ENCODE data around the gene INPP5D.

INPP5D gene

DNA sequence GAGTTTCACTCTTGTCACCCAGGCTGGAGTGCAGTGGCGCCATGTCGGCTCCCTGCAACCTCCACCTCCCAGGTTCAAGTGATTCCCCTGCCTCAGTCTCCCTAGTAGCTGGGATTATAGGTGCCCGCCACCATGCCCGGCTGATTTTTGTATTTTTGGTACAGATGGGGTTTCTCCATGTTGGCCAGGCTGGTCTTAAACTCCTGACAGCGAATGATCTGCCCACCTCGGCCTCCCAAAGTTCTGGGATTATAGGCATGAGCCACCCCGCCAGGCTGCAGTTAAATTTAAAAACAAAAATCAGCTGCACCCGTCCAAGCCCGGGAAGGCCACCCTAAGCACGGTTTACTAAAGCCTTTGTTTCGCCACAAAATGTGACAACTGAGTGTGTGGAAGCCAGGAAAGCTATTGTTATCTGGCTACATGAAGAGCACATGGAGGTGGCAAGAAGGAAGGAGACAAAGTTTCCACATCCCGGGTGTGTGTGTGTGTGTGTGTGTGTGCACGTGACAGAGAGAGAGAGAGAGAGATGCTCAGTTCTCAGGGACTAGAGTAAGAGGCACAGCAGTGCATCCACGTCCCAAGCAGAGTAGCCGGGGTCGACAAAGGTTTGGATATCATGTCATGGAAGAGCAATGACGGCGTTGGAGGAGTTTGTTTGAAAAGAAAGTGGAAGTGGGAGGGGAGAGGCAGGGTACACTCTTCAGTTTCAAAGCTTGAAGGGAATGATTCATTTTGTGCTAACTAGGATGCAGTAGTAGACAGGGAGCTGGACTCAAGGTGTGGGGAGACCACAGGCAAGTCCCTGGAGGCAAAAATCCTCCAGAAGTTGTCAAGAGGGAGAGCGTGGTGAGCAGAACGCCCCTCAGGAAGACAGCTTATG lies 20.1 kb downstream of the INPP5D start:
- no peak for DNase-seq

DNA sequence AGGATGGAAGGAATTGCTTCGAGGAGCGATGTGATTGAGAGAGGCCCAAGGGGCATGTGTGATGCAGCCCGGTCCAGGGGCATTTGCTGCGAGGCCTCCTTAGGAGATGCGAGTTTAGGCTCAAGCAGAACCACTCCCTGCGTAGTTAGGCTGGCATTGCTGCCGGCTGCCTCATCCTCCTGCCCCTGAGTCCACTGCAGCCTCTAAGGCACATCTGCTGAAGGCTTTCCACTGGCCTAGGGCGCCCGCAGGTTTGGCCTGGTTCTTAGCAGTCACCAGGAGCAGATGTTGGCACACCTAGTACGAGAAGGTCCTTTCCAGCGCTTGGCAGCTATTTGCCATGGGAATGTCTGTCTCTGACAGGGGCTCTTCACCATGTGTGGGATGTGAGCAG lies 20.7 kb downstream of the INPP5D start:
- no peak for DNase-seq

- no peak for DNase-seq
These were observed 21.1 kb downstream of the INPP5D start for GRCh38 chr2:233081232-233081730.

GRCh38 chr2:233081731-233082221 lies 21.6 kb downstream of the INPP5D start:
- no peak for DNase-seq

DNA sequence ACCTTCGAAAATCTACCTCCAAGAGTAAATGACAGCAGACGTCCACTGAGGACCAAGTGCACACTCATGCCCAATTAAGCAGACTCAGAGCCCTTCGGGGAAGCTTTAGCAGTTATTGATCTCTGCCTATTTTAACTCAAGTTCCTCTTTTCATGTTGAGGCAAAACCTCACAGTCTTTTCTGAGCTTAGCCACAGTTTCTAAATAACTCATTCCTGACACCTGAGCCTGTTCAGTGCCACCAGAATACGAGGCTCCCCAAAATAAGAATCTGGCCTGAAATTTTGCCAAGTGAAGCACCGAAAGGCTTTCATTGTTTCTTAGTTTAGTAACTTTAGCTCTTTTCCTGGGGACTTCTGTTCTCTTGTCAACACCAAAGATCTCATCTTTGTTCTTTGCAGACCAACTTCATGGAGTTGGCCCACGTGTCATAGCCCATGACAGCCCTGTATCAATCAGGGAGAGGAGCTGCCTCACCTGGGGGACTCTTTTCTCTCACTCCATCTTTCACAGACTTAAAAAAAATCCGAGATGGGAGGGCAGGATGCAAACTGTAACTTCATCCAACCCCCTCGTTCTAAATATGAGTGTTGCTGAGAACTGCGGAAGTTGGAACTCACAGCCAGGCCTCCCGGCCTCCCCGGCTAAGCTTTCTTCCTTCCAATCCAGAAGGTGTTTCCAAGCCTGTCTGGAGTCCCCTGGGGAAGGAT lies 22.2 kb downstream of the INPP5D start:
- DNase-seq, result no peak

GRCh38 chr2:233082931-233083755 lies 23.0 kb downstream of the INPP5D start:
- no peak for DNase-seq

- no peak for DNase-seq
These were observed 23.6 kb downstream of the INPP5D start for GRCh38 chr2:233083782-233084181.

DNA sequence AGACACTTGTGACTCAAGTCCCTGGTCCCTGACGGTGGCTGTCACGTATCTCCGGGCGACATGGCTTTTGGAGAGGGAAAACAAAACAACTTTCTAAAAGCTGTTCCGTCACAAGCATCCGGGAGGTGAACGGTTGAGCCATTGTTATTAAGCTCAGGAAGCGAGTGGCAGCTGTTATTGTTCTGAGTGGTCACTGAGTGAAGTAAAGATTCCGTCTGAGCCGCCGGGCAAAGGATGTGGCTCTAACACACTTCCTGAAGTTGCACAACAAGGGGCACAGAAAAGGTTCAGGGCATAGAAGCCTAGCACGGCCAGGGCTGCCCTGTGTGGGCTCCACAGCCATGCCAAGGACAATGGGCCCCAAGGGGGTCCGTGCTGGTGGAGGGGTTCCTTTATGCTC lies 24.3 kb downstream of the INPP5D start:
- no peak for DNase-seq

DNA sequence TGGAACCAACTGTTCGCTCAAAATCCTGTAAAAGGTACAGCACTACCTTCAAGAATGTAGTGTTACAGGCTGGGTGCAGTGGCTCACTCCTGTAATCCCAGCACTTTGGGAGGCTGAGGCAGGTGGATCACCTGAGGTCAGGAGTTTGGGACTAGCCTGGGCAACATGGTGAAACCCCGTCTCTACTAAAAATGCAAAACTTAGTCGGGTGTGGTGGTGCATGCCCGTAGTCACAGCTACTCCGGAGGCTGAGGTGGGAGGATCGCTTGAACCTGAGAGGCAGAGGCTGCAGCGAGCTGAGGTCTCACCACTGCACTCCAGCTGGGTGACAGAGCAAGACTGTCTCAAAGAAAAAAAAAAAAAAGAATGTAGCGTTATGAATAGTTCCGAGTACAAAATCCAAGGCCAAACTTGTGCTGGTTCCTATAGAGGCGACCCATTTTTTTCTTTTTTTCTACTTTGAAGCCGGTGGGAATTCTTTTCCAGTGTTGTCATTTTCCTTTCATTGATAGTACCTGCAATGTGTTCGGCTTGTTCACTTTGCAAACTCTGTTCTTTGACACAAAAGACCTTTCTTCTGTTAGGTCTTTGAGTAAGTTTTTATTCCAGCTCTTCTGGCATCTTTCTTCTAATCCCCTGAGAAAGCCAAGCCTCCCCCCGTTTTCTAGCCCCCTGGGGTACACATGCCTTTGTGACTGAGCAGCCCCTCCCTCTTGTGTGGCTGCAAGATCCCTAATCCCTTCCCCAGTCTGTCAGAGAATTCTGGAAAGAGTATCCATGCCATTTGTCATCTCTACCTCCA lies 25.1 kb downstream of the INPP5D start:
- no peak for DNase-seq

DNA sequence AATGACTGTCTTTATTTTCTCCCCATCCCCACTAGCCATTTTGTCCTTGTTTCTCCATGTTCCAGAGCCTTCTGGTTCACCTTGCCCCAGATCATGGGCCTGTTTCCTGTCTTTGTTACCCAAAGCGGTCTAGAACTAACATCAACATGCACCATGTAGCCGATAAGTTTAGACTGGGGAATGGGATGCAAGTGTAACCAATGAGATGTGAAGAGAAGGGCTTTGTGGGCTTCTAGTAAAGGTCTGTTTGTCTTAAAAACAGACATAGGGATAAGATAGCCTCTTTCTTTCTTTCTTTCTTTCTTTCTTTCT lies 25.7 kb downstream of the INPP5D start:
- no peak for DNase-seq

- no peak for DNase-seq
These were observed 27.6 kb downstream of the INPP5D start for GRCh38 chr2:233087713-233088112.

DNA sequence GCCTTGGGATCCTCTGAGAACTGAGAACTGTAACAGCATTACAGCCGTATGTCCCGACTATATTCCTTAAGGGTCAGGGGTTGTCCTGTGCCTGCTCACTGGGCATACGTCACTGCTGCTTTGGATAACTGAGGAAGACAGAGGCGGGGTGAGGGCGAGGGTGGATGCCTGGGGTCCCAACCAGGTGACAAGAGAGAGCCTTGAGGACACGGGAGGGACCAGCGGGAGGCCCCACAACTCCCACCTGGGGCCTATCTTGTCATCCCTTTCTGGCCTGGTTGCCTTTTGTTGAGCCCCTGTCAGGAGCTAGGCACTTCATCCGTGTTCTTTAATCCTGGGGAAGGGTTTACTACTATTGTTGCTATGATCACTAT lies 28.8 kb downstream of the INPP5D start:
- no peak for DNase-seq

- no peak for DNase-seq
These were observed 29.7 kb downstream of the INPP5D start for GRCh38 chr2:233089851-233090250.

GRCh38 chr2:233090879-233091278 lies 30.7 kb downstream of the INPP5D start:
- no peak for DNase-seq

- no peak for DNase-seq
These were observed 31.6 kb downstream of the INPP5D start for GRCh38 chr2:233091595-233092375.

- DNase-seq, result no peak
These were observed 32.5 kb downstream of the INPP5D start for GRCh38 chr2:233092432-233093165.

DNA sequence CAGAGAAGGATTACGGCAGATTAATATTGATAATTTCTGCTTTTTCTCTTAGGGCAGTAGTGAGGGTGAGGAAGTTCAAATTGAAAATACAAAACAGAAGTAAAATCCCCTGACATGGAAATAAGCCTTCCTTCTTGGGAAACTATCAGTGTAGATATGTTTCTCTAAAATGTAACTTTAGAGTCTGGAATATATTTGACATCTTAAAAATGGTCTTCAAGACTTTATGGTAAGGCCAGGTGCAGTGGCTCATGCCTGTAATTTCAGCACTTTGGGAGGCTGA lies 33.0 kb downstream of the INPP5D start:
- no peak for DNase-seq

DNA sequence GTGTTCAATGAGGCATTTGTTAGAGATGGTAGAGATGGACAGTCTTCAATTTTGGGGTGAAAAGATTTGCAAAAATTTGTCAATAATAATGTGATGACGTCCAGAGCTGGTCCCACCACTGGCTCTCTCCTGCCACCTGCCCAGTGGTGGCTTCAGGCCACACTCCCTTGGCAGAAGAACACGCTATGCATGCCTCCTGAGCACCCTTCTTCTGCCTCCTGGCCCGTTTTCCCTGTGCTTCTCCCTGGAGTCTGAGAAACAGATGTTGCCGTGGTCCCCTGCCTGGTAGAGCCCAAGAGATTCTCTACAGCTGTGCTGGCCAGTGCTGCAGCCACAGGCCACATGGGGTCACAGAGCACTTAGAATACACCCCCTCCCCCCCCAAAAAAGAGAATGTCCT lies 33.6 kb downstream of the INPP5D start:
- no peak for DNase-seq

DNA sequence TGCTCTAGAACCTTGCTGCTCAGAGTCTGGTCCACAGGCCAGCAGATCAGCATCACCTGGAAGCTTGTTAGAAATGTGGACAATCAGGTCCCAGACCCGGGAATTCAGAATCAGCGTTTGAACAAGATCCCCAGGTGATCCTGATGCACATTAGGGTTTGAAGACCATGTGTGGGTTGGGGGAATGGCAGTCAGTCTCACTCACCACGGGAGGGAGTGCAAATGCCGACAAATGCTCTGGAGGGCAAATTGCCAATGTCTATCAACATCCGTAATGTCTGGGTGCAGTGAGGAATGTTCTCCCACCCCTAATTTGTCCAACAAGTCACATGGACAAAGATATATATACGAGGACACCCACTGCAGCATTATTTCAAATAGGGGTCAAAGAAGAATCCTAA lies 34.5 kb downstream of the INPP5D start:
- no peak for DNase-seq

GRCh38 chr2:233096006-233096405 lies 35.9 kb downstream of the INPP5D start:
- DNase-seq, result no peak

GRCh38 chr2:233098618-233099017 lies 38.5 kb downstream of the INPP5D start:
- no peak for DNase-seq

Data from 8988T (cell line).